GM23338 (cell line): ENCODE measurements around the gene PUM1. TPM values are rescaled to one million over a fixed set of nuclear protein-coding genes. Genes with fewer than 3 reads are reported as not detected.
A peak's percentile ranks its signal among the peaks of the same experiment; 100 is the strongest.

Experiments
- ATAC-seq: fragments of 200-7000 bp; cut with Tn5 transposase; 3 replicates; pipeline ENCODE4 v1.9.1; 2020
- DNase-seq: peaks from one replicate; pipeline ENCODE4 v3.0.0-alpha.2; 2015; ENCODE audit warnings: low spot score
- H2AFZ ChIP-seq: fragments of 200-600 bp; sonication (generic); 2 replicates; pipeline ENCODE4 v1.8.0; 2016; ENCODE audit warnings: antibody characterized with exemption, mild to moderate bottlenecking, moderate library complexity
- H3F3A ChIP-seq: fragments of 200-600 bp; sonication (generic); replicated peaks from 2 replicates; pipeline ENCODE4 v1.8.0; 2017; ENCODE audit warnings: antibody characterized with exemption, mixed run types, low read depth
- H3K27ac ChIP-seq: fragments of 200-600 bp; sonication (generic); 2 replicates; pipeline ENCODE4 v1.6.1; 2016; ENCODE audit warnings: low read depth
- H3K27me3 ChIP-seq: fragments of 200-600 bp; sonication (generic); 2 replicates; pipeline ENCODE4 v1.8.0; 2016; ENCODE audit warnings: mild to moderate bottlenecking, mixed run types, moderate library complexity; ENCODE audit not compliant: insufficient read depth
- H3K36me3 ChIP-seq: fragments of 200-600 bp; sonication (generic); 2 replicates; pipeline ENCODE4 v1.8.0; 2016; ENCODE audit warnings: mild to moderate bottlenecking; ENCODE audit not compliant: insufficient read depth
- H3K4me1 ChIP-seq: fragments of 200-600 bp; sonication (generic); 2 replicates; pipeline ENCODE4 v1.8.0; 2016; ENCODE audit warnings: mild to moderate bottlenecking, moderate library complexity; ENCODE audit not compliant: insufficient read depth
- H3K4me2 ChIP-seq: fragments of 200-600 bp; sonication (generic); 2 replicates; pipeline ENCODE4 v1.7.1; 2017; ENCODE audit warnings: mixed run types
- H3K4me3 ChIP-seq: fragments of 200-600 bp; sonication (generic); 2 replicates; pipeline ENCODE4 v1.6.1; 2016; ENCODE audit warnings: mixed run types
- H3K79me2 ChIP-seq: fragments of 200-600 bp; sonication (generic); replicated peaks from 2 replicates; pipeline ENCODE4 v1.8.0; 2017; ENCODE audit warnings: mild to moderate bottlenecking; ENCODE audit not compliant: insufficient read depth
- H3K9me2 ChIP-seq: fragments of 200-600 bp; sonication (generic); 2 replicates; pipeline ENCODE4 v1.8.0; 2017; ENCODE audit not compliant: insufficient read depth
- H4K20me1 ChIP-seq: fragments of 200-600 bp; sonication (generic); replicated peaks from 2 replicates; pipeline ENCODE4 v1.8.0; 2017; ENCODE audit warnings: mild to moderate bottlenecking; ENCODE audit not compliant: insufficient read depth
- H3K27ac Mint-ChIP-seq: 2 replicates; pipeline ENCODE4 v1.8.0; 2020; ENCODE audit warnings: inconsistent platforms, mild to moderate bottlenecking, moderate library complexity, mixed read lengths
- H3K27me3 Mint-ChIP-seq: 3 replicates; pipeline ENCODE4 v1.8.0; 2022; ENCODE audit warnings: low read depth, mild to moderate bottlenecking, moderate library complexity, mixed read lengths, inconsistent platforms; ENCODE audit not compliant: insufficient read depth, poor library complexity
- H3K36me3 Mint-ChIP-seq: 3 replicates; pipeline ENCODE4 v1.8.0; 2021; ENCODE audit warnings: low read depth, mild to moderate bottlenecking, inconsistent platforms, moderate library complexity, mixed read lengths
- H3K4me1 Mint-ChIP-seq: 3 replicates; pipeline ENCODE4 v1.8.0; 2020; ENCODE audit warnings: mild to moderate bottlenecking, inconsistent platforms, mixed read lengths
- H3K4me3 Mint-ChIP-seq: 3 replicates; pipeline ENCODE4 v1.8.0; 2021; ENCODE audit warnings: moderate library complexity, mild to moderate bottlenecking, inconsistent platforms, mixed read lengths
- H3K9me3 Mint-ChIP-seq: 3 replicates; pipeline ENCODE4 v1.8.0; 2020; ENCODE audit warnings: moderate library complexity, mild to moderate bottlenecking, inconsistent platforms, mixed read lengths
- EZH2 ChIP-seq: fragments of 200-600 bp; sonication (generic); IDR thresholded peaks from one replicate; pipeline ENCODE4 v1.8.0; 2017; ENCODE audit warnings: antibody characterized with exemption, mild to moderate bottlenecking, low read depth; ENCODE audit not compliant: unreplicated experiment
- JUNB ChIP-seq: IDR thresholded peaks from one replicate; pipeline ENCODE4 v1.6.1; 2016; ENCODE audit warnings: antibody characterized with exemption; ENCODE audit not compliant: unreplicated experiment
- ZNF331 ChIP-seq: fragments of 250-450 bp; sonication (Bioruptor Pico); IDR thresholded peaks from 2 replicates; pipeline ENCODE4 v1.5.0; 2020; ENCODE audit warnings: low read depth, mild to moderate bottlenecking, moderate library complexity
- ZNF462 ChIP-seq: fragments of 250-450 bp; sonication (Bioruptor Pico); IDR thresholded peaks from 2 replicates; pipeline ENCODE4 v1.5.0; 2020; ENCODE audit warnings: mild to moderate bottlenecking, moderate library complexity
- polyA plus RNA-seq: library from polyadenylated mRNA; unstranded; fragments of >200 nt; fragmentation: Nextera tagmentation; extraction: Ambion mirVana; gene quantifications from 2 replicates; pipeline ENCODE4 v1.2.1, GENCODE V29; 2016
- total RNA-seq: library from RNA; depleted of rRNA; stranded (reverse); fragments of >200 nt; shearing (Covaris generic); gene quantifications from 2 replicates; pipeline ENCODE4 v1.2.3, GENCODE V29; 2014
- TF ChIP-seq, protein P1 (sequence below), 2 experiments: fragments of 200-600 bp in 1 of 2; sonication (generic) in 1 of 2; conservative IDR thresholded peaks; 2 replicates each; pipeline versions ENCODE4 v1.5.1 to v1.6.1; 2016 to 2017; ENCODE audit warnings: antibody characterized with exemption in 2 of 2, low read depth in 2 of 2, mild to moderate bottlenecking in 2 of 2, moderate library complexity in 1 of 2
- TF ChIP-seq, protein P2 (sequence below): IDR thresholded peaks from 2 replicates; pipeline ENCODE4 v1.6.1; 2016; ENCODE audit warnings: antibody characterized with exemption

PUM1 gene
- total and polyA plus RNA-seq, 2 experiments from 2014 or later, result 44.4 to 117 TPM

DNA sequence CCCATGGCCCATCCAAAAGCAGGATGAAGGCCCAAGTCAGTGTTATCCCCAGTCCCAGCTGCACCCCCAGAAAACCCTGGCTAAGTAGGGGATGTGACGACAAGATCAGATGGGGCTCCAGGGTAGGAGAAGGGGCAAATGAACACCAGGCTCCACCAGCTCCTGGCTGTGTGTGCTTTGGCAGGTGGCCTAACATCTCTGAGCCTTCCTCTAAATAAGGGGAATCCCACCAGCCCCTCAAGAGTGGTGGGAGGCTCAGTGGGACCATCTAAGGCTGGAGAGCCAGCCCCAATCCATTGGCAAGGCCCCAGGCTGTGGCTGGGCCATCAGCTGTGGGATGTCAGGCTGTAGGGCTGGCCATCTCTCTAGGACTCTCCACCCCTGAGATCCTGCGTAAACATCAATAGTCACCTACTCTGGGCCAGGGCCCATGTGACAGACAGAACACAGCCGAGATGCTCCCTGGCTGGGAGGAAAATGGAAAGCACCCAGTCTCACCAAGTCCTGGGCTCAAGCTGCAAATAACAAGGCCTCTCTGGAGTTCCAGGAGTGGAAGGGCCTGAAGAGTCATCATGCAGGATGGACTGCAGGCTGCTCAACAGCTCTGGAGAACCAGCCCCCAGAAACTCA is 164.5 kb downstream of the PUM1 start:
- Mint-ChIP-seq H3K36me3 (no peaks in the 10 kb centered on the region), H3K4me3 (no peak overlapping the region), H3K27me3 (peaks cover 12% of the 10 kb centered on the region), H3K4me1 (peaks cover 42% of the 10 kb centered on the region), H3K27ac (no peak overlapping the region), H3K9me3 (no peaks in the 10 kb centered on the region; the same call in 2 of the 3 replicates)
- no peaks in the 10 kb centered on the region for H3K36me3 ChIP-seq
- peaks cover 3% of the 10 kb centered on the region for H3K79me2 ChIP-seq
- H4K20me1 ChIP-seq, result peaks cover 4% of the 10 kb centered on the region; the same call in 1 of the 2 replicates
- no peak for ATAC-seq
- no peaks in the 10 kb centered on the region for H3K27me3 ChIP-seq
- no peak overlapping the region for H2AFZ ChIP-seq
- no peak overlapping the region for H3K4me2 ChIP-seq
- H3K9me2 ChIP-seq, result no peaks in the 10 kb centered on the region
- H3K4me3 ChIP-seq, result no peak overlapping the region
- peaks cover 11% of the 10 kb centered on the region; the same call in 1 of the 2 replicates for H3F3A ChIP-seq
- no peak for DNase-seq
- no peak overlapping the region for H3K27ac ChIP-seq
- TF ChIP-seq EZH2 (no peak), ZNF462 (CRISPR knock-in tag) (no peak), ZNF331 (no peak)
- H3K4me1 ChIP-seq, result peaks cover 33% of the 10 kb centered on the region

GRCh38 chr1:30900486-30900885 is 165.0 kb downstream of the PUM1 start:
- peaks cover 11% of the 10 kb centered on the region; the same call in 1 of the 2 replicates for H3F3A ChIP-seq
- no peak overlapping the region for H3K4me2 ChIP-seq
- peaks cover 2% of the 10 kb centered on the region; the same call in 1 of the 2 replicates for H4K20me1 ChIP-seq
- ATAC-seq (no peak), DNase-seq (no peak)
- H3K79me2 ChIP-seq, result peaks cover 3% of the 10 kb centered on the region
- H3K4me3 ChIP-seq, result no peak overlapping the region
- no peaks in the 10 kb centered on the region for H3K36me3 ChIP-seq
- no peak overlapping the region for H2AFZ ChIP-seq
- peaks cover 9% of the 10 kb centered on the region for H3K27me3 Mint-ChIP-seq
- no peaks in the 10 kb centered on the region; the same call in 2 of the 3 replicates for H3K9me3 Mint-ChIP-seq
- H3K27ac Mint-ChIP-seq, result no peak overlapping the region
- TF ChIP-seq, protein P1, sequence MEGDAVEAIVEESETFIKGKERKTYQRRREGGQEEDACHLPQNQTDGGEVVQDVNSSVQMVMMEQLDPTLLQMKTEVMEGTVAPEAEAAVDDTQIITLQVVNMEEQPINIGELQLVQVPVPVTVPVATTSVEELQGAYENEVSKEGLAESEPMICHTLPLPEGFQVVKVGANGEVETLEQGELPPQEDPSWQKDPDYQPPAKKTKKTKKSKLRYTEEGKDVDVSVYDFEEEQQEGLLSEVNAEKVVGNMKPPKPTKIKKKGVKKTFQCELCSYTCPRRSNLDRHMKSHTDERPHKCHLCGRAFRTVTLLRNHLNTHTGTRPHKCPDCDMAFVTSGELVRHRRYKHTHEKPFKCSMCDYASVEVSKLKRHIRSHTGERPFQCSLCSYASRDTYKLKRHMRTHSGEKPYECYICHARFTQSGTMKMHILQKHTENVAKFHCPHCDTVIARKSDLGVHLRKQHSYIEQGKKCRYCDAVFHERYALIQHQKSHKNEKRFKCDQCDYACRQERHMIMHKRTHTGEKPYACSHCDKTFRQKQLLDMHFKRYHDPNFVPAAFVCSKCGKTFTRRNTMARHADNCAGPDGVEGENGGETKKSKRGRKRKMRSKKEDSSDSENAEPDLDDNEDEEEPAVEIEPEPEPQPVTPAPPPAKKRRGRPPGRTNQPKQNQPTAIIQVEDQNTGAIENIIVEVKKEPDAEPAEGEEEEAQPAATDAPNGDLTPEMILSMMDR (conservative IDR thresholded peaks at IDR 0.05; ENCODE audit: low read depth in 2 of 2), result peak in 1 of 2 experiments; percentile 1; a peak in 1 of 4 replicates
- TF ChIP-seq JUNB, result no peak
- TF ChIP-seq, protein P2, sequence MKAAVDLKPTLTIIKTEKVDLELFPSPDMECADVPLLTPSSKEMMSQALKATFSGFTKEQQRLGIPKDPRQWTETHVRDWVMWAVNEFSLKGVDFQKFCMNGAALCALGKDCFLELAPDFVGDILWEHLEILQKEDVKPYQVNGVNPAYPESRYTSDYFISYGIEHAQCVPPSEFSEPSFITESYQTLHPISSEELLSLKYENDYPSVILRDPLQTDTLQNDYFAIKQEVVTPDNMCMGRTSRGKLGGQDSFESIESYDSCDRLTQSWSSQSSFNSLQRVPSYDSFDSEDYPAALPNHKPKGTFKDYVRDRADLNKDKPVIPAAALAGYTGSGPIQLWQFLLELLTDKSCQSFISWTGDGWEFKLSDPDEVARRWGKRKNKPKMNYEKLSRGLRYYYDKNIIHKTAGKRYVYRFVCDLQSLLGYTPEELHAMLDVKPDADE, result no peak
- peaks cover 34% of the 10 kb centered on the region for H3K4me1 ChIP-seq
- H3K4me1 Mint-ChIP-seq, result peaks cover 41% of the 10 kb centered on the region
- H3K9me2 ChIP-seq, result no peaks in the 10 kb centered on the region
- H3K36me3 Mint-ChIP-seq, result no peaks in the 10 kb centered on the region
- H3K27me3 ChIP-seq, result no peaks in the 10 kb centered on the region
- no peak overlapping the region for H3K27ac ChIP-seq
- H3K4me3 Mint-ChIP-seq, result no peak overlapping the region
